Ishikawa (cell line): ENCODE results near the gene PSMD13.

Experiments used
- CEBPB ChIP-seq: IDR thresholded peaks from 2 replicates; pipeline ENCODE4 v1.6.1; 2012
- CREB1 ChIP-seq: IDR thresholded peaks from 2 replicates; pipeline ENCODE4 v1.6.1; 2012; ENCODE audit warnings: low read depth
- EP300 ChIP-seq: IDR thresholded peaks from 2 replicates; pipeline ENCODE4 v1.6.1; 2012; ENCODE audit warnings: borderline replicate concordance
- TF ChIP-seq, protein P1 (sequence below): IDR thresholded peaks from 2 replicates; pipeline ENCODE4 v1.6.1; 2012; ENCODE audit warnings: low read depth, mild to moderate bottlenecking
- TF ChIP-seq, protein P2 (sequence below): IDR thresholded peaks from 2 replicates; pipeline ENCODE4 v1.6.1; 2012

DNA sequence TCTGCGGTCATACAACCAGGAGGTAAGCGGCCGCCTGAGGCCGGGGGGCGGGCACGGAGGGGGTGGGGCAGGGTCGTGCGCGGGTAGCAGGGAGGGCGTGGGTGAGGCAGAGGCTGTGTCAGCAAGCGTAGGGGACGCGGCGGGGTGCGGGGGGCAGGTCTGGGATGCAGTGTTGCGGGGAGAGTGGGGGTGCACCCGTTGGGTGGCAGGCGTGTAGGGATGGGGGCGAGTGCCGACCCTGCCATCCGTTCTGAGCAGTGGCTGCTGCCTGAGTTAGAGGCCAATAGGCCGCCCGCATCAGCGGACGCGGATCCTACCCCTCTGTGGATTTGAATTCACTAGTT lies 27.9 kb upstream of the PSMD13 start:
- TF ChIP-seq, protein P1, sequence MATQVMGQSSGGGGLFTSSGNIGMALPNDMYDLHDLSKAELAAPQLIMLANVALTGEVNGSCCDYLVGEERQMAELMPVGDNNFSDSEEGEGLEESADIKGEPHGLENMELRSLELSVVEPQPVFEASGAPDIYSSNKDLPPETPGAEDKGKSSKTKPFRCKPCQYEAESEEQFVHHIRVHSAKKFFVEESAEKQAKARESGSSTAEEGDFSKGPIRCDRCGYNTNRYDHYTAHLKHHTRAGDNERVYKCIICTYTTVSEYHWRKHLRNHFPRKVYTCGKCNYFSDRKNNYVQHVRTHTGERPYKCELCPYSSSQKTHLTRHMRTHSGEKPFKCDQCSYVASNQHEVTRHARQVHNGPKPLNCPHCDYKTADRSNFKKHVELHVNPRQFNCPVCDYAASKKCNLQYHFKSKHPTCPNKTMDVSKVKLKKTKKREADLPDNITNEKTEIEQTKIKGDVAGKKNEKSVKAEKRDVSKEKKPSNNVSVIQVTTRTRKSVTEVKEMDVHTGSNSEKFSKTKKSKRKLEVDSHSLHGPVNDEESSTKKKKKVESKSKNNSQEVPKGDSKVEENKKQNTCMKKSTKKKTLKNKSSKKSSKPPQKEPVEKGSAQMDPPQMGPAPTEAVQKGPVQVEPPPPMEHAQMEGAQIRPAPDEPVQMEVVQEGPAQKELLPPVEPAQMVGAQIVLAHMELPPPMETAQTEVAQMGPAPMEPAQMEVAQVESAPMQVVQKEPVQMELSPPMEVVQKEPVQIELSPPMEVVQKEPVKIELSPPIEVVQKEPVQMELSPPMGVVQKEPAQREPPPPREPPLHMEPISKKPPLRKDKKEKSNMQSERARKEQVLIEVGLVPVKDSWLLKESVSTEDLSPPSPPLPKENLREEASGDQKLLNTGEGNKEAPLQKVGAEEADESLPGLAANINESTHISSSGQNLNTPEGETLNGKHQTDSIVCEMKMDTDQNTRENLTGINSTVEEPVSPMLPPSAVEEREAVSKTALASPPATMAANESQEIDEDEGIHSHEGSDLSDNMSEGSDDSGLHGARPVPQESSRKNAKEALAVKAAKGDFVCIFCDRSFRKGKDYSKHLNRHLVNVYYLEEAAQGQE, result no peak
- TF ChIP-seq EP300 (no peak), CREB1 (no peak), CEBPB (no peak)
- TF ChIP-seq, protein P2, sequence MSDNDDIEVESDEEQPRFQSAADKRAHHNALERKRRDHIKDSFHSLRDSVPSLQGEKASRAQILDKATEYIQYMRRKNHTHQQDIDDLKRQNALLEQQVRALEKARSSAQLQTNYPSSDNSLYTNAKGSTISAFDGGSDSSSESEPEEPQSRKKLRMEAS, result no peak
